ENCODE measurements around the gene AGTRAP.

The AGTRAP gene

DNA sequence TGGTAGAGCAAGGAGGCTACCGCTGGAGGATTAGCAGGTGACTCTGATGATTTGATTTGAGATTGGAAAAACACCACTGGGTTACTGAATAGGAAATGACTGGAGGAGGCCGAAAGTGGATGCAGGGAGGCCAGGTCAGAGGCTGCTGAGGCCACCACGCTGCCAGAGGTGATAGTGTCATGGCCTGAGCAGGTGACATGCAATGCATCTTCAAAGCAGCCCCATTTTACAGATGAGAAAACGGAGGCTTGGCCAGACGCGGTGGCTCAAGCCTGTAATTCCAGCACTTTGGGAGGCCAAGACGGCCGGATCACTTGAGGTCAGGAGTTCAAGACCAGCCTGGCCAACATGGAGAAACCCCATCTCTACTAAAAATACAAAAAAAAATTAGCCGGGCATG is 38.8 kb downstream of the AGTRAP start:
- TF ChIP-seq, protein P1, sequence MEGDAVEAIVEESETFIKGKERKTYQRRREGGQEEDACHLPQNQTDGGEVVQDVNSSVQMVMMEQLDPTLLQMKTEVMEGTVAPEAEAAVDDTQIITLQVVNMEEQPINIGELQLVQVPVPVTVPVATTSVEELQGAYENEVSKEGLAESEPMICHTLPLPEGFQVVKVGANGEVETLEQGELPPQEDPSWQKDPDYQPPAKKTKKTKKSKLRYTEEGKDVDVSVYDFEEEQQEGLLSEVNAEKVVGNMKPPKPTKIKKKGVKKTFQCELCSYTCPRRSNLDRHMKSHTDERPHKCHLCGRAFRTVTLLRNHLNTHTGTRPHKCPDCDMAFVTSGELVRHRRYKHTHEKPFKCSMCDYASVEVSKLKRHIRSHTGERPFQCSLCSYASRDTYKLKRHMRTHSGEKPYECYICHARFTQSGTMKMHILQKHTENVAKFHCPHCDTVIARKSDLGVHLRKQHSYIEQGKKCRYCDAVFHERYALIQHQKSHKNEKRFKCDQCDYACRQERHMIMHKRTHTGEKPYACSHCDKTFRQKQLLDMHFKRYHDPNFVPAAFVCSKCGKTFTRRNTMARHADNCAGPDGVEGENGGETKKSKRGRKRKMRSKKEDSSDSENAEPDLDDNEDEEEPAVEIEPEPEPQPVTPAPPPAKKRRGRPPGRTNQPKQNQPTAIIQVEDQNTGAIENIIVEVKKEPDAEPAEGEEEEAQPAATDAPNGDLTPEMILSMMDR (IDR thresholded peaks at IDR 0.05; ENCODE audit: control insufficient read depth, extremely low read depth, insufficient read depth) = no peak
- no peak for DNase-seq (ENCODE audit: low read depth)
- H3K4me3 ChIP-seq (ENCODE audit: low read depth, low read length) = no peak overlapping the region

DNA sequence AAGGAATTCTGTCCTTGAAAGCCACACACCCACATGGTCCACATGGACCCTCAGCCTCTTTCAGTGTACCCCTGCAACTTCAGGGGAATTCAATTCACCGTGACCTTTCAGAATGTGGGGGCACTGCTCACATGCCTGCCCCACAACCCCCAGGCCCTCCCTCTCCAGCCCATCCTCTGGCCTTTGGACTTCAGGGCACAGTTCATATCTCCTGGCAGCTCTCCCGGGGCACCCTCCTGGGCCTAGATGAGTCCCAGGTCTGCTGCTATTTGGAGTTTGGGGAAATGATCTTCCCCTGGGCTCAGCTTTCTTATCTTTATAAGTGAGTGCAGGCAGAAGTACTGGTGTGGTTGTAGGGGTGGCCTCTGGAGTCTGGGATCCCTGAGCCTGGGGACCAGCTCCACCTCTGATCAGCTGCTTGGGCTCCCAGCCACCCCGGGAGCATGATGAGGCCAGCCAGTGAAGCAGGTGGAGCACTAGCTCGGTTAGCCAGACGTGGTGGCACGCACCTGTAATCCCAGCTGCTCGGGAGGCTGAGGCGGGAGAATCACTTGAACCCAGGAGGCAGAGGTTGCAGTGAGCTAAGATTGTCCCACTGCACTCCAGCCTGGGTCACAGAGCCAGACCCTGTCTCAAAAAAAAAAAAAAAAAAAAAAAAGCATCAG is 41.9 kb downstream of the AGTRAP start:
- TF ChIP-seq, protein P1 (IDR thresholded peaks at IDR 0.05; ENCODE audit: control insufficient read depth, extremely low read depth, insufficient read depth) = no peak
- DNase-seq (ENCODE audit: low read depth) = no peak

DNA sequence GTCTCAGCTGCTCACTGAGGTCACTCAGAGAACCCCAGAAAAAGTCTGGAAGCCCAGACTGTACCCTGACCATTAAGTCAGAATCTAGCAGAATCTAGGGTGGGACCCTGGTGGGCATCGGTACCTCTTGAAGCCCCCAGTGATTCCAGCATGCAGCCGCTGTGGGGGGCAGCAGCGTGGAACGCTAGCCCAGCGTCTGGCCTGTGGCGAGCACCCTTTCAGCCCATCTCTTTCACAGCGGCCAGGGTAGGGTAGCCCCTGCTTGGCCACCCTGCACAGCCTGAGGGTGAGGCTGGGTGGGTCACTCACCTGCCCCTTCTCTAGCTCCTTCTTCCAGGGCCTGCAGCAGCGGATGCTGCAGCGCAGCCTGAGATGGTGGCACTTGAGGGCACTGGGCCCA is 42.4 kb downstream of the AGTRAP start:
- no peak overlapping the region for H3K4me3 ChIP-seq (ENCODE audit: low read depth, low read length)
- no peak for DNase-seq (ENCODE audit: low read depth)
- TF ChIP-seq, protein P1 (IDR thresholded peaks at IDR 0.05; ENCODE audit: control insufficient read depth, extremely low read depth, insufficient read depth) = no peak

More for the DNA sequence above, 41.9 kb downstream of the AGTRAP start:
- no peak overlapping the region for H3K4me3 ChIP-seq (ENCODE audit: low read depth, low read length)

DNA sequence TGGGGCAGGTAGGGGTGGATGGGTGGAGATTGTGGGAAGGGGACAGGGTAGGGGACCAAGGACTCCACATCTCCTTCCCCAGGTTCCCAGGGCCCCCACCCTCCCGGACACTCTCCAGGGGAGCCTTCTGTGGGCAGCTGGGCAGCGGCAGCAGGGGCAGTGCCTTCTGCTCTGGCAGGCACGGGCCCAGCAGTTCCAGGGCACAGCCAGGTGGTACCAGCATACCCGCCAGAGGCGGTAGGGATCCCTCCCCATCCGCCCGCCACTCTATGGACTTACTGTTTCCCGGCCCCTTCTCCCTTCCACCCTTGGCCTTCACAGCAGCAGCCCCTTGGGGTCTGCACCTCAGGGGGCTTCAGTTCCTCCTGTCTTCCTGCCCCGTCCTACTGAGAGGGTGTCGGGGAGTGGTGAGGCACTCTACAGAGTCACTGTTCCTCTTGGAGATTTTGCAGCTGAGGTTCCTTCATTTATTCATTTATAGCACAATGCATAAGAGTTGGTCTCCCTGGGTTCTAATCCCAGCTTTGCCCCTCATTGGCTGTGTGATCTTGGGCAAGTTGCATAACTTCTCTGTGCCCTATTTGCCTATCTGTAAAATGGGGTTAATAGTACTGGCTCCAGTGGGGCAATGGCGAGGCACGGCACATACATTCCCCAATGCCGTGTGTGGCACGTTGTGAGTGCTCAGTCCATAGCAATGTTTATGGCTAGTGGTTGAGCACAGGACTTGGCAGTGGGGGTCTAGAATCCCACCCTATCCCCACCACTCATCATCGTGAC is 43.1 kb downstream of the AGTRAP start:
- DNase-seq (ENCODE audit: low read depth) = no peak
- TF ChIP-seq, protein P1 (IDR thresholded peaks at IDR 0.05; ENCODE audit: control insufficient read depth, extremely low read depth, insufficient read depth) = no peak
- no peak overlapping the region for H3K4me3 ChIP-seq (ENCODE audit: low read depth, low read length)

DNA sequence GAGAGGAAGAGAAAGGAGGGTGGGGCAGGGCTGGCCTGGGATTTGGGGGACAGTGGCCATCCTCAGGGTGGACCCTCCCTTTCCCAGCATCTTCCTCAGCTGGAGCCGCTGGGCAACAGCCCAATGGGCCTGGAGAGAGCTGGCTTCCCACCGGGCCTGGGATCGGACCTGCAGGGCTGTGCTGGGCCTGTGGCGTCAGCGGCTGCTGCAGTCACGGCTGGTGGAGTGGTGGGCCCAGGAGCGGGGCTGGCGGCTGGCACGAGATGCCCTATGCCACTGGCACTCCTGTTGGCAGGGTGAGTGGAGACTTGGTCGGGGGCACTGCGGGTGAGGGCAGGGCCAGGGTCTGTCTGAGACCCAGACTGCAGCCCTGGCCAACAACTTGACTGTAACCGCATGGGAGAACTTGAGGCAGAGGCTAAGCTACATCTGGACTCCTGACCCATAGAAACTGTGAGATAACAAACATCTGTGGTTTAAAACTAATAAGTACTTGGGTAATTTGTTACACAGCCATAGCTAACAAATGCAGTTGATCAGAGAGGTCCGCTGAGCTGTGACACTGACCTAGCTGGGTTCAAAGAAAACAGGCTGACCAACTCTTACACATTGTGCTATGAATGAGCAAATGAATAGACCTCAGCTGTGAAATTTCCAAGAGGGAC is 43.9 kb downstream of the AGTRAP start:
- H3K4me3 ChIP-seq (ENCODE audit: low read depth, low read length) = no peak overlapping the region
- DNase-seq (ENCODE audit: low read depth) = no peak
- TF ChIP-seq, protein P1 (IDR thresholded peaks at IDR 0.05; ENCODE audit: control insufficient read depth, extremely low read depth, insufficient read depth) = no peak

DNA sequence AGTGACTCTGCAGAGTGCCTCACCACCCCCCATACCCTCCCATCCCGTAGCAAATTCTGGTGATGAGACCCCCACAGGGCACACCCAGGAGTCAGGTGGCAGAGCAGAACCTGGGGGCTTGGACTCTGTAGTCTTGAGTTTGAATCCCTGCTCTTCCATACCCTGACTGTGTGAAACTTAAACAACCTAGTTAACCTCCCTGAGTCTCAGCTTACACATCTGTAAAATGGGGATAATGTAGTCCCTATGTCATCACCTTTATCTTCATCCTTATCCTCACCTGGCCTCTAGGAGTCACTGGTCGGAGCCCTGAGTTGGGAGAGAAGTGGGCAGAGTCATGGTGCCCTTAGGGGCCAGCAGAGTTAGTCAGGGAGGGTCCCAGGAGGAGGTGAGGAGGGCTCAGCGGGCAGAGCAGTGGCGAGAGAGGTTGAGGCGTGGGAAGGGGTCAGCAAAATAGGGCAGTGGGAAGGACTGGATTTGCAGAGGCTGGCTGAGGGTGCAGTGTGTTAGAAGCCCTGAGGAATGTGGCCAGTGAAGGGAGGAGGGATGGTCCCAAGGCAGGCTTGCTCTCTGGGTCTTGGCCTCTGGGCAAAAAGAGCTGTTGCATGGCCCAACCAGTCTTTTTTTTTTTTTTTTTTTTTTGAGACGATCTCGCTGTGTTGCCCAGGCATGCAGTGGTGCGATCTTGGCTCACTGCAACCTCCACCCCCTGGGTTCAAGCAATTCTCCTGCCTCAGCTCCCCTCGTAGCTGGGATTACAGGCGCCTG is 44.6 kb downstream of the AGTRAP start:
- TF ChIP-seq, protein P1 (IDR thresholded peaks at IDR 0.05; ENCODE audit: control insufficient read depth, extremely low read depth, insufficient read depth) = no peak
- no peak overlapping the region for H3K4me3 ChIP-seq (ENCODE audit: low read depth, low read length)
- DNase-seq (ENCODE audit: low read depth) = no peak
